IMR-90 (cell line): ENCODE data around the gene NOL4L. TPM values are rescaled to one million over a fixed set of nuclear protein-coding genes. Genes with fewer than 3 reads are reported as not detected.

ENCODE experiments used
- ATAC-seq: fragments of 200-7000 bp; cut with Tn5 transposase; 2 replicates; pipeline ENCODE4 v1.9.1; 2020; ENCODE audit warnings: low read depth, mild to moderate bottlenecking, moderate library complexity
- BruUV-seq: library from RNA; stranded (reverse); fragments of 400-500 nt; replicated peaks from 2 replicates; lab custom pipeline; 2021; lab: Mats Ljungman, UMichigan
- CTCF ChIA-PET: fragments of 300-600 bp; formaldehyde crosslinking; extraction: SDS; loops from one replicate; lab custom pipeline; 2021; ENCODE audit warnings: antibody characterized with exemption; lab: Yijun Ruan, JAX
- POLR2A ChIA-PET: fragments of 300-600 bp; sonication (Branson Sonifier 250); formaldehyde crosslinking; loops from one replicate; lab custom pipeline; 2022; ENCODE audit warnings: antibody characterized with exemption; ENCODE audit not compliant: unreplicated experiment; lab: Charles Lee
- DNase-seq: peaks from one replicate; pipeline ENCODE4 v3.0.0; 2013
- H2AFZ ChIP-seq: replicated peaks from 2 replicates; pipeline ENCODE3; 2013; ENCODE audit warnings: low read length, mild to moderate bottlenecking; ENCODE audit not compliant: poor library complexity
- H2AK5ac ChIP-seq: 2 replicates; pipeline ENCODE4 v1.6.1; 2013; ENCODE audit warnings: low read depth, low read length, inconsistent platforms
- H2AK9ac ChIP-seq: replicated peaks from 2 replicates; pipeline ENCODE3; 2013; ENCODE audit warnings: mild to moderate bottlenecking, low read depth, low read length, moderate library complexity; ENCODE audit not compliant: poor library complexity
- H2BK120ac ChIP-seq: 2 replicates; pipeline ENCODE4 v1.6.1; 2013; ENCODE audit warnings: low read depth, low read length, inconsistent platforms
- H2BK15ac ChIP-seq: 3 replicates; pipeline ENCODE4 v1.6.1; 2013; ENCODE audit warnings: low read depth, low read length, inconsistent platforms
- H2BK20ac ChIP-seq: 2 replicates; pipeline ENCODE4 v1.6.1; 2013; ENCODE audit warnings: low read depth, mild to moderate bottlenecking, inconsistent platforms, low read length, moderate library complexity
- H2BK5ac ChIP-seq: 2 replicates; pipeline ENCODE4 v1.6.1; 2013; ENCODE audit warnings: mild to moderate bottlenecking, low read depth, low read length, inconsistent platforms; ENCODE audit not compliant: poor library complexity, severe bottlenecking
- H3K14ac ChIP-seq: replicated peaks from 2 replicates; pipeline ENCODE4 v1.6.1; 2013; ENCODE audit warnings: low read depth, low read length, inconsistent platforms
- H3K18ac ChIP-seq: 2 replicates; pipeline ENCODE4 v1.6.1; 2013; ENCODE audit warnings: low read depth, low read length, control low read depth
- H3K23ac ChIP-seq: 2 replicates; pipeline ENCODE4 v1.6.1; 2013; ENCODE audit warnings: low read depth, low read length, inconsistent platforms
- H3K27ac ChIP-seq: 2 replicates; pipeline ENCODE4 v1.5.1; 2013; ENCODE audit warnings: mild to moderate bottlenecking, control low read depth, low read length; ENCODE audit not compliant: insufficient read depth
- H3K27me3 ChIP-seq: 2 replicates; pipeline ENCODE4 v1.6.1; 2013; ENCODE audit warnings: low read length; ENCODE audit not compliant: control insufficient read depth, insufficient read depth
- H3K36me3 ChIP-seq: 2 replicates; pipeline ENCODE4 v1.6.1; 2013; ENCODE audit warnings: low read length, mixed read lengths; ENCODE audit not compliant: control insufficient read depth, insufficient read depth
- H3K4ac ChIP-seq: 2 replicates; pipeline ENCODE4 v1.6.1; 2013; ENCODE audit warnings: low read depth, low read length, inconsistent platforms
- H3K4me1 ChIP-seq: 2 replicates; pipeline ENCODE4 v1.6.1; 2013; ENCODE audit warnings: low read length, mixed read lengths; ENCODE audit not compliant: control insufficient read depth, insufficient read depth
- H3K4me2 ChIP-seq: 2 replicates; pipeline ENCODE4 v1.6.1; 2013; ENCODE audit warnings: low read depth, mild to moderate bottlenecking, control low read depth, low read length, moderate library complexity
- H3K4me3 ChIP-seq: 2 replicates; pipeline ENCODE4 v1.5.1; 2013; ENCODE audit warnings: low read depth, mild to moderate bottlenecking, control low read depth, low read length, moderate library complexity; ENCODE audit not compliant: insufficient read depth
- H3K56ac ChIP-seq: 2 replicates; pipeline ENCODE4 v1.6.1; 2013; ENCODE audit warnings: low read length, inconsistent platforms; ENCODE audit not compliant: insufficient read depth; ENCODE audit errors: extremely low read depth
- H3K79me1 ChIP-seq, 2 experiments: 2 replicates each; pipeline ENCODE4 v1.6.1; 2013; ENCODE audit warnings: low read length in 2 of 2, inconsistent platforms in 1 of 2, low read depth in 1 of 2
- H3K9ac ChIP-seq: 2 replicates; pipeline ENCODE4 v1.6.1; 2013; ENCODE audit warnings: low read depth, low read length, control low read depth
- H3K9me1 ChIP-seq: 2 replicates; pipeline ENCODE4 v1.6.1; 2013; ENCODE audit warnings: low read length, inconsistent platforms; ENCODE audit not compliant: insufficient read depth
- H3K9me3 ChIP-seq: 2 replicates; pipeline ENCODE4 v1.6.1; 2013; ENCODE audit warnings: low read length; ENCODE audit not compliant: control insufficient read depth, insufficient read depth
- H4K20me1 ChIP-seq: 2 replicates; pipeline ENCODE4 v1.6.1; 2013; ENCODE audit warnings: low read length, inconsistent platforms; ENCODE audit not compliant: insufficient read depth
- H4K5ac ChIP-seq: 2 replicates; pipeline ENCODE4 v1.6.1; 2013; ENCODE audit warnings: mild to moderate bottlenecking, low read depth, low read length, control low read depth
- H4K8ac ChIP-seq, 2 experiments: 2 replicates each; pipeline ENCODE4 v1.6.1; 2013; ENCODE audit warnings: low read depth in 2 of 2, low read length in 2 of 2, control low read depth in 1 of 2, inconsistent platforms in 1 of 2
- H4K91ac ChIP-seq: 2 replicates; pipeline ENCODE4 v1.6.1; 2013; ENCODE audit warnings: low read depth, low read length, inconsistent platforms; ENCODE audit not compliant: insufficient read depth
- BHLHE40 ChIP-seq: fragments of 150-350 bp; IDR thresholded peaks from 2 replicates; pipeline ENCODE4 v1.6.1; 2016; ENCODE audit warnings: mild to moderate bottlenecking, low read depth, low read length
- CEBPB ChIP-seq: IDR thresholded peaks from 2 replicates; pipeline ENCODE4 v1.6.1; 2012; ENCODE audit warnings: low read depth, low read length, improper control_type of control experiment
- CHD1 ChIP-seq: IDR thresholded peaks from 2 replicates; pipeline ENCODE4 v1.6.1; 2012; ENCODE audit warnings: low read depth, low read length, improper control_type of control experiment
- FOS ChIP-seq: fragments of 150-350 bp; IDR thresholded peaks from 2 replicates; pipeline ENCODE4 v1.6.1; 2016; ENCODE audit warnings: low read depth, low read length
- MAFK ChIP-seq: IDR thresholded peaks from 2 replicates; pipeline ENCODE4 v1.6.1; 2012; ENCODE audit warnings: low read depth, low read length, improper control_type of control experiment
- MXI1 ChIP-seq: IDR thresholded peaks from 2 replicates; pipeline ENCODE4 v1.6.1; 2012; ENCODE audit warnings: low read depth, mild to moderate bottlenecking, low read length, moderate library complexity, borderline replicate concordance
- NFE2L2 ChIP-seq: fragments of 150-350 bp; IDR thresholded peaks from 2 replicates; pipeline ENCODE4 v1.6.1; 2016; ENCODE audit warnings: low read depth, mild to moderate bottlenecking, low read length
- POLR2A ChIP-seq: IDR thresholded peaks from 2 replicates; pipeline ENCODE4 v1.6.1; 2012; ENCODE audit warnings: mild to moderate bottlenecking, low read depth, low read length
- RAD21 ChIP-seq: IDR thresholded peaks from 2 replicates; pipeline ENCODE4 v1.6.1; 2012; ENCODE audit warnings: low read length, improper control_type of control experiment
- RCOR1 ChIP-seq: IDR thresholded peaks from 2 replicates; pipeline ENCODE4 v1.6.1; 2012; ENCODE audit warnings: mild to moderate bottlenecking, low read length, improper control_type of control experiment; ENCODE audit not compliant: insufficient replicate concordance
- SMC3 ChIP-seq: fragments of 150-350 bp; IDR thresholded peaks from 2 replicates; pipeline ENCODE4 v1.6.1; 2016; ENCODE audit warnings: low read depth, mild to moderate bottlenecking, antibody characterized with exemption, low read length, moderate library complexity
- WGBS, 2 experiments: methylation state at CpG; one replicate each; pipeline versions ENCODE4 v1.1.5 to v1.1.7; 2013; ENCODE audit warnings: missing lambda C conversion rate in 2 of 2; ENCODE audit not compliant: insufficient read length in 1 of 2; ENCODE audit errors: extremely low coverage in 2 of 2; 5-methylcytosine and 5-hydroxymethylcytosine counted together
- dilution Hi-C: fragments of 300-500 bp; cut with HindIII; formaldehyde crosslinking; loops from one replicate; pipeline ENCODE4 v1.14.3; 2018; ENCODE audit warnings: low sequenced_read_pairs; ENCODE audit not compliant: unreplicated experiment
- in situ Hi-C: fragments of 300-500 bp; cut with MboI; formaldehyde crosslinking; loops from 3 replicates; pipeline ENCODE4 v1.14.3; 2019; ENCODE audit warnings: low sequenced_read_pairs, inconsistent platforms, mixed read lengths
- intact Hi-C: fragments of 100-400 bp; cut with micrococcal nuclease; formaldehyde crosslinking; loops from 2 replicates; pipeline ENCODE4 v1.10.0; 2022
- polyA plus RNA-seq, 3 experiments: library from polyadenylated mRNA; depleted of rRNA; stranded (reverse); fragments of >200 nt; gene quantifications; 2 replicates each; pipeline ENCODE4 v1.2.3, GENCODE V29; 2012; ENCODE audit warnings: low replicate concordance in 1 of 3
- total RNA-seq: library from RNA; depleted of rRNA; stranded (reverse); fragments of >200 nt; gene quantifications from 2 replicates; pipeline ENCODE4 v1.2.3, GENCODE V29; 2012
- TF ChIP-seq, protein P1 (sequence below): fragments of 150-350 bp; IDR thresholded peaks from 2 replicates; pipeline ENCODE4 v1.6.1; 2017; ENCODE audit warnings: mild to moderate bottlenecking, antibody characterized with exemption, low read length, low read depth
- TF ChIP-seq, protein P2 (sequence below): conservative IDR thresholded peaks from 2 replicates; pipeline ENCODE4 v1.5.1; 2012; ENCODE audit warnings: mild to moderate bottlenecking, low read depth, low read length, improper control_type of control experiment
- TF ChIP-seq, protein P3 (sequence below): fragments of 150-350 bp; IDR thresholded peaks from 2 replicates; pipeline ENCODE4 v1.6.1; 2016; ENCODE audit warnings: low read depth, mild to moderate bottlenecking, low read length, moderate library complexity, borderline replicate concordance

NOL4L gene
- total and polyA plus RNA-seq, 2 of the 4 experiments (the other 2 are of a cell fraction), result 4.7 to 13.3 TPM

DNA sequence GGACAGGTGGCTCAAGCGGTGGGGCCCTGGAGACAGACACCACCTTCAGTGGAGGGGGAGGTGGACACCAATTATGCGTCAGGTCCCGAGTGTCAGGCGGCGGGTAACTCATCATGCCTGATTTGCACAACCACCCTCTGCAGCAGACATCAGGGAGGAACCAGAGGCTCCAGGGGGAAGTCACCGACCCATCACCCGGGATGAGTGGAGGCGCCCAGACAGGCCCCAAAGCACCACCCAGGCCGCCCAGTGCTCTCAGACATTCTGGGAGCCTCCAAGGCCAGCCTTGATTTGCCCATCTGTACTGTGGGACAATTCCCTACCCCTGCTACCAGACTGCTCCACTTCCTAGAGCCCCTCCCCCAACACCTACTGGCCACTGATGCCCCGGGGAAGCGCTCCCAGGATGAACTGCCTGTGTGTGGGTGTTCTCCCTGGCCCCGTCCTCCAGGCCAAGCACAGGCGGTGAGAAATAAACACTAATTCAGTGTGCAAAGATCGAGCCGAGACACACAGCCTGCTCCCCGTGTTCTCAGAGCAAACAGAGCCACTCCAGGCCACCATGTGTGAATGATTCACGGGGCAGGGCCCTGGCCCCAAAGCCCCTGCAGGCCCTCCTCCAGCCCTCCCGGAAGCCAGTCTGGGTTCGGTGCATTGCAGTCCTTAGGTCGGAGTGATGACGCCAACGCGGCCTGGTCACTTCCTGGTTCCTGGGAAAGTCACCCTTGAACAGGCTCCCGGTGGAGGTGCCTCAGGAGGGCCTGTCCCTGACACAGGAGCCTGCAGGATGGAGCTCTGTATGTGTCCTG, 119.8 kb downstream of the NOL4L start:
- Histone ChIP-seq H3K79me1 (peaks cover 10 to 83% of the 10 kb centered on the region in 2 experiments), H3K9me3 (no peaks in the 10 kb centered on the region), H2AK5ac (peak overlapping the region; percentile 85), H3K27ac (peak overlapping the region; percentile 80), H2AK9ac (peak overlapping the region; percentile 94), H2BK20ac (peak overlapping the region; percentile 17), H3K9me1 (peaks cover 28% of the 10 kb centered on the region), H2BK120ac (peak overlapping the region; percentile 47; the same call in 1 of the 2 replicates), H2AFZ (peak overlapping the region; percentile 90), H3K23ac (peak overlapping the region; percentile 14; the same call in 1 of the 2 replicates), H4K5ac (peak overlapping the region; percentile 66), H3K4me1 (peaks cover 34% of the 10 kb centered on the region), H3K27me3 (no peaks in the 10 kb centered on the region), H4K20me1 (peaks cover 11% of the 10 kb centered on the region), H3K18ac (peak overlapping the region; percentile 33), H2BK15ac (no peak overlapping the region), H3K4me3 (no peak overlapping the region), H3K4me2 (peak overlapping the region; percentile 55), H3K56ac (no peak overlapping the region; the same call in 1 of the 2 replicates), H3K36me3 (peaks cover 5% of the 10 kb centered on the region; the same call in 1 of the 2 replicates), H3K14ac (peak overlapping the region; percentile 39), H3K9ac (peak overlapping the region; percentile 58), H4K8ac (peak overlapping the region; percentile 44 to 95), H4K91ac (peak overlapping the region; percentile 67), H2BK5ac (peak overlapping the region; percentile 70), H3K4ac (peak overlapping the region; percentile 71)
- no TSS peak for BruUV-seq
- DNase-seq, result peak; percentile 92
- intact Hi-C loops (no loop called here), dilution Hi-C loops (no loop called here), in situ Hi-C loops (no loop called here)
- ATAC-seq, result peak; percentile 53
- POLR2A ChIA-PET, result interaction anchor here (0.6 kb wide), 2 partner anchors 16 to 315 kb away, joined by 3 to 5 read pairs; no protein-coding TSS in a partner anchor
- WGBS, 2 experiments, result 34% methylated on average over 10 of the region's 24 CpGs; no CpG with 5 or more reads in 1 of the 2 experiments
- CTCF ChIA-PET, result no interaction called here
- TF ChIP-seq FOS, result peak; percentile 32; the same call in 1 of the 2 replicates
- peak; percentile 35; the same call in 1 of the 2 replicates for TF ChIP-seq MXI1
- TF ChIP-seq RAD21, result no peak
- TF ChIP-seq, protein P1, sequence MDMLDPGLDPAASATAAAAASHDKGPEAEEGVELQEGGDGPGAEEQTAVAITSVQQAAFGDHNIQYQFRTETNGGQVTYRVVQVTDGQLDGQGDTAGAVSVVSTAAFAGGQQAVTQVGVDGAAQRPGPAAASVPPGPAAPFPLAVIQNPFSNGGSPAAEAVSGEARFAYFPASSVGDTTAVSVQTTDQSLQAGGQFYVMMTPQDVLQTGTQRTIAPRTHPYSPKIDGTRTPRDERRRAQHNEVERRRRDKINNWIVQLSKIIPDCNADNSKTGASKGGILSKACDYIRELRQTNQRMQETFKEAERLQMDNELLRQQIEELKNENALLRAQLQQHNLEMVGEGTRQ, result no peak
- TF ChIP-seq NFE2L2, result no peak
- TF ChIP-seq, protein P2, sequence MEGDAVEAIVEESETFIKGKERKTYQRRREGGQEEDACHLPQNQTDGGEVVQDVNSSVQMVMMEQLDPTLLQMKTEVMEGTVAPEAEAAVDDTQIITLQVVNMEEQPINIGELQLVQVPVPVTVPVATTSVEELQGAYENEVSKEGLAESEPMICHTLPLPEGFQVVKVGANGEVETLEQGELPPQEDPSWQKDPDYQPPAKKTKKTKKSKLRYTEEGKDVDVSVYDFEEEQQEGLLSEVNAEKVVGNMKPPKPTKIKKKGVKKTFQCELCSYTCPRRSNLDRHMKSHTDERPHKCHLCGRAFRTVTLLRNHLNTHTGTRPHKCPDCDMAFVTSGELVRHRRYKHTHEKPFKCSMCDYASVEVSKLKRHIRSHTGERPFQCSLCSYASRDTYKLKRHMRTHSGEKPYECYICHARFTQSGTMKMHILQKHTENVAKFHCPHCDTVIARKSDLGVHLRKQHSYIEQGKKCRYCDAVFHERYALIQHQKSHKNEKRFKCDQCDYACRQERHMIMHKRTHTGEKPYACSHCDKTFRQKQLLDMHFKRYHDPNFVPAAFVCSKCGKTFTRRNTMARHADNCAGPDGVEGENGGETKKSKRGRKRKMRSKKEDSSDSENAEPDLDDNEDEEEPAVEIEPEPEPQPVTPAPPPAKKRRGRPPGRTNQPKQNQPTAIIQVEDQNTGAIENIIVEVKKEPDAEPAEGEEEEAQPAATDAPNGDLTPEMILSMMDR, result no peak
- no peak for TF ChIP-seq BHLHE40
- peak; percentile 33; the same call in 1 of the 2 replicates for TF ChIP-seq POLR2A
- TF ChIP-seq SMC3, result no peak
- TF ChIP-seq MAFK, result no peak
- TF ChIP-seq CEBPB, result peak; percentile 32; the same call in 1 of the 2 replicates
- no peak for TF ChIP-seq CHD1
- TF ChIP-seq, protein P3, sequence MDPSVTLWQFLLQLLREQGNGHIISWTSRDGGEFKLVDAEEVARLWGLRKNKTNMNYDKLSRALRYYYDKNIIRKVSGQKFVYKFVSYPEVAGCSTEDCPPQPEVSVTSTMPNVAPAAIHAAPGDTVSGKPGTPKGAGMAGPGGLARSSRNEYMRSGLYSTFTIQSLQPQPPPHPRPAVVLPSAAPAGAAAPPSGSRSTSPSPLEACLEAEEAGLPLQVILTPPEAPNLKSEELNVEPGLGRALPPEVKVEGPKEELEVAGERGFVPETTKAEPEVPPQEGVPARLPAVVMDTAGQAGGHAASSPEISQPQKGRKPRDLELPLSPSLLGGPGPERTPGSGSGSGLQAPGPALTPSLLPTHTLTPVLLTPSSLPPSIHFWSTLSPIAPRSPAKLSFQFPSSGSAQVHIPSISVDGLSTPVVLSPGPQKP, result no peak
- no peak for TF ChIP-seq RCOR1
